Natural killer cell (primary cell): ENCODE data around the gene NTPCR. TPM values are rescaled to one million over a fixed set of nuclear protein-coding genes. Genes with fewer than 3 reads are reported as not detected.

ENCODE experiments used
- ATAC-seq, 3 donors: fragments of 150-1000 bp in 2 of 3; fragments of 200-7000 bp in 1 of 3; cut with Tn5 transposase; 1 replicate in 1 of 3; 2 replicates in 2 of 3; pipeline ENCODE4 v1.10.0; 2021; ENCODE audit warnings: mild to moderate bottlenecking in 2 of 3, moderate library complexity in 2 of 3
- DNase-seq, 2 donors: peaks; one replicate each; pipeline versions ENCODE4 v3.0.0 to v3.0.0-alpha.2; 2013 to 2021; ENCODE audit warnings: mixed read lengths in 1 of 2
- H3K27ac ChIP-seq: one replicate; pipeline ENCODE4 v1.5.1; 2013; ENCODE audit warnings: mild to moderate bottlenecking, low read length
- H3K27me3 ChIP-seq: one replicate; pipeline ENCODE4 v1.6.1; 2013; ENCODE audit warnings: low read length; ENCODE audit not compliant: control insufficient read depth, insufficient read depth
- H3K36me3 ChIP-seq: one replicate; pipeline ENCODE4 v1.6.1; 2013; ENCODE audit warnings: low read length; ENCODE audit not compliant: control insufficient read depth, insufficient read depth
- H3K4me1 ChIP-seq: one replicate; pipeline ENCODE4 v1.6.1; 2013; ENCODE audit warnings: low read length; ENCODE audit not compliant: control insufficient read depth, insufficient read depth
- H3K4me3 ChIP-seq: one replicate; pipeline ENCODE4 v1.5.1; 2013; ENCODE audit warnings: low read length
- H3K9me3 ChIP-seq: one replicate; pipeline ENCODE4 v1.6.1; 2013; ENCODE audit warnings: low read length; ENCODE audit not compliant: control insufficient read depth, insufficient read depth
- H3K27ac Mint-ChIP-seq, 2 donors: one replicate each; pipeline ENCODE4 v1.8.0; 2022; ENCODE audit warnings: mild to moderate bottlenecking in 2 of 2, mixed read lengths in 2 of 2, moderate library complexity in 1 of 2
- H3K27me3 Mint-ChIP-seq, 2 donors: one replicate each; pipeline ENCODE4 v1.8.0; 2022; ENCODE audit warnings: low read depth in 2 of 2, mixed read lengths in 2 of 2
- H3K36me3 Mint-ChIP-seq: one replicate; pipeline ENCODE4 v1.8.0; 2022; ENCODE audit warnings: mixed read lengths
- H3K4me1 Mint-ChIP-seq, 2 donors: one replicate each; pipeline ENCODE4 v1.8.0; 2022; ENCODE audit warnings: mixed read lengths in 2 of 2
- H3K4me3 Mint-ChIP-seq: one replicate; pipeline ENCODE4 v1.8.0; 2022; ENCODE audit warnings: mild to moderate bottlenecking, moderate library complexity, mixed read lengths
- H3K9me3 Mint-ChIP-seq, 2 donors: one replicate each; pipeline ENCODE4 v1.8.0; 2022; ENCODE audit warnings: mixed read lengths in 2 of 2
- CTCF ChIP-seq: fragments of 200-600 bp; IDR thresholded peaks from one replicate; pipeline ENCODE4 v1.8.0; 2022; ENCODE audit warnings: antibody characterized with exemption
- WGBS: methylation state at CpG from one replicate; pipeline ENCODE4 v1.1.7; 2013; ENCODE audit warnings: missing lambda C conversion rate; ENCODE audit not compliant: insufficient coverage; 5-methylcytosine and 5-hydroxymethylcytosine counted together
- intact Hi-C: fragments of 100-400 bp; cut with micrococcal nuclease; formaldehyde crosslinking; loops from one replicate; pipeline ENCODE4 v1.14.2; 2022
- total RNA-seq, 4 donors: library from RNA; stranded (reverse); fragments of 120-200 nt in 1 of 4; gene quantifications; one replicate each; pipeline versions ENCODE4 v1.2.3 to v1.2.4, GENCODE V29; 2013 to 2022

NTPCR gene
- total RNA-seq, 3 donors from 2014 or later (not counting 1 experiment from before 2014, with no cell fraction given): 12.9 to 25.7 (median 17.4) TPM

DNA sequence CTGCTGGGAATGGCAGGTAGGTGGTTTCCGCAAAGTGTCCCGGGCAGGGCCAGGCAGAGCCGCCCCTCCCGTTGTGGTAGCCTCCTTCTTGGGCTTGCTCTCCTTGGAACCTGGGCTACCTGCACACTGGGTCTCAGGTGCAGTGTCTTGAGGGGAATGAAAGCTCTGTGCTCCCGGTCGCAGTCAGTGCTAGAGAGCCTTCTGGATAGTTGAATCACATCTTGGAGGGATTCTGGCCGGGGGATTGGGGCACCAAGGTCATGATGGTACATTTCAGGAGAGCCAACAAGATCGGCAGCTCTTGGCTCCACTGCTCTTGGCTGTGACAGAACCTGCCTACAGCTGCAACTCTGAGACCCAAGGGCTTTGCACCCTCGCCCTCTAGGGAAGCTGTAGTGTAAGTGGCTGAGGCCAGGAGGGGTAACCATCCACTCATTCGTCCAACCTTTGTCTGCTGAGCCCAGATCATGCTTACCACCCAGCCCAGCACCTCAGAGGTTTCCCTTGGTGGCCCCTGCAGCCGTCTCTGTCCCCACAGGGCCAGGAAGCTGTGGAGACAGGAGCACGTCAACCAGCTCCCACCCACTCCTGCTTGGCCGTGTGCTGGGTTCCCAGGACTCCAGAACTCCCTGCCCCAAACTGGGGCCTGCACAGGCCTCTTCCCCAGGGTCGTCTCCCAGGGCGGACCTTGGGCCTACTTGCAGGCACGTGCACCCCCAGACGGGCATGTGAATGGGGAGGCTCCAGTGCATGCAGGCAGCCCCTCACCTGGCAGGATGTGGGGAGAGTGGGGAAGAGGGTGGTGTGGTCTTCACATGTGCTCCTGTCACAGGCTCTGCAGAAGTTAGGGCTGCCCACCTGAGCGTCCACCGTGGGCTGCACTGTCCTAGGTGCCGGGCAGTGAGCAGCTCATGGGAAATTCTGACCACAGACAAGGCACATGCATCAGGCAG, 40.0 kb downstream of the NTPCR start:
- no peaks in the 10 kb centered on the region for H3K4me1 Mint-ChIP-seq
- Histone ChIP-seq H3K9me3 (peaks cover 7% of the 10 kb centered on the region), H3K4me3 (no peak overlapping the region), H3K4me1 (no peaks in the 10 kb centered on the region), H3K36me3 (no peaks in the 10 kb centered on the region), H3K27me3 (no peaks in the 10 kb centered on the region), H3K27ac (no peak overlapping the region)
- intact Hi-C loops: no loop called here
- H3K27ac Mint-ChIP-seq: no peak overlapping the region
- no peak for TF ChIP-seq CTCF
- no peaks in the 10 kb centered on the region for H3K9me3 Mint-ChIP-seq
- H3K4me3 Mint-ChIP-seq: no peak overlapping the region
- 89% methylated on average over 20 of the region's 20 CpGs for WGBS
- no peaks in the 10 kb centered on the region for H3K36me3 Mint-ChIP-seq
- no peaks in the 10 kb centered on the region for H3K27me3 Mint-ChIP-seq
- no peak for ATAC-seq
- DNase-seq: no peak

DNA sequence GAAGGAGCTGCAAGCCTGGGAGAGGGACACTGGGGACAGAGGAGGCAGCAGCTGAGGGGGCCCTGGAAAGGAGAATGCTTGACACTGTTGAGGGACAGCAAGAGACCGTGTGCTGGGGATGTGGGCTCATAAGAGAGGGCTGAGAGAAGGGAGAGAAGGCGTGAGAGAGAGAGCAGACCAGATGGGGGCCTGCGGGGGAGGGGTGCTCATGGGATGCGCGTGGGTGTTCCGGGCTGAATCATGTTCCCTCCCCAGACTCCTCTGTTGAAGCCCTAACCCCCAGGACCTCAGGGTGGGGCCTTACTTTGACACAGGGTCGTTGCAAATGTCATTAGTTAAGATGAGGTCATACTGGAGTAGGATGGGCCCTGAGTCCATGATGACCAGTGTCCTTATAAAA, 40.8 kb downstream of the NTPCR start:
- Mint-ChIP-seq H3K9me3 (no peaks in the 10 kb centered on the region), H3K4me1 (no peaks in the 10 kb centered on the region), H3K27ac (no peak overlapping the region), H3K27me3 (no peaks in the 10 kb centered on the region), H3K4me3 (no peak overlapping the region), H3K36me3 (no peaks in the 10 kb centered on the region)
- no peak overlapping the region for H3K27ac ChIP-seq
- H3K4me1 ChIP-seq: no peaks in the 10 kb centered on the region
- no peak overlapping the region for H3K4me3 ChIP-seq
- peaks cover 7% of the 10 kb centered on the region for H3K9me3 ChIP-seq
- intact Hi-C loops: no loop called here
- 85% methylated on average over 7 of the region's 7 CpGs for WGBS
- no peaks in the 10 kb centered on the region for H3K27me3 ChIP-seq
- TF ChIP-seq CTCF: no peak
- DNase-seq (no peak), ATAC-seq (no peak)
- no peaks in the 10 kb centered on the region for H3K36me3 ChIP-seq

- Mint-ChIP-seq H3K4me1 (no peaks in the 10 kb centered on the region), H3K27me3 (no peaks in the 10 kb centered on the region), H3K9me3 (no peaks in the 10 kb centered on the region), H3K27ac (no peak overlapping the region), H3K4me3 (no peak overlapping the region), H3K36me3 (no peaks in the 10 kb centered on the region)
- Histone ChIP-seq H3K27me3 (no peaks in the 10 kb centered on the region), H3K27ac (no peak overlapping the region), H3K4me3 (no peak overlapping the region), H3K36me3 (no peaks in the 10 kb centered on the region), H3K9me3 (peaks cover 7% of the 10 kb centered on the region), H3K4me1 (no peaks in the 10 kb centered on the region)
- intact Hi-C loops: no loop called here
- no peak for TF ChIP-seq CTCF
- ATAC-seq: no peak
- WGBS: 87% methylated on average over 3 of the region's 3 CpGs
- DNase-seq: no peak
These were observed 41.8 kb downstream of the NTPCR start for GRCh38 chr1:232992227-232992626.
